ENCODE measurements around the gene CD200.

DNA sequence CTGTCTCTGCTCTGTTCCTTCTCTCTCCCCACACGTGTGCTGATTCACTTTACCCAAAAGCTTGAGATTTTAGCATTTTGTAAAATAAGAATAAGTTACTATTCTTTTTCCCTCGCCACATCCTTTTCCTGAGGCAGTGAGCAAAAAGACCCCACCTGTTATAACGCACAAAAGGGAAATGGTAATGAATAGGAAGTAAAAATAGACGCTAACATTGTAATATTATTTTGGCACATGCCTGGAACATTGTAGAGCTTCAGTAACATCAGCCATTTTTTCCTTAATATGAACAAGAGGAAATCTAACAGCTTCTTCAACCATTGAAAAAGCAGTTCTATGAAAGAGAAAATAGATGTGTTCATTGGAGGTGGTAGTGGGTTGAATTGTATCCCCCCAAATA lies 40.5 kb downstream of the CD200 start:
- TF ChIP-seq, protein P1, sequence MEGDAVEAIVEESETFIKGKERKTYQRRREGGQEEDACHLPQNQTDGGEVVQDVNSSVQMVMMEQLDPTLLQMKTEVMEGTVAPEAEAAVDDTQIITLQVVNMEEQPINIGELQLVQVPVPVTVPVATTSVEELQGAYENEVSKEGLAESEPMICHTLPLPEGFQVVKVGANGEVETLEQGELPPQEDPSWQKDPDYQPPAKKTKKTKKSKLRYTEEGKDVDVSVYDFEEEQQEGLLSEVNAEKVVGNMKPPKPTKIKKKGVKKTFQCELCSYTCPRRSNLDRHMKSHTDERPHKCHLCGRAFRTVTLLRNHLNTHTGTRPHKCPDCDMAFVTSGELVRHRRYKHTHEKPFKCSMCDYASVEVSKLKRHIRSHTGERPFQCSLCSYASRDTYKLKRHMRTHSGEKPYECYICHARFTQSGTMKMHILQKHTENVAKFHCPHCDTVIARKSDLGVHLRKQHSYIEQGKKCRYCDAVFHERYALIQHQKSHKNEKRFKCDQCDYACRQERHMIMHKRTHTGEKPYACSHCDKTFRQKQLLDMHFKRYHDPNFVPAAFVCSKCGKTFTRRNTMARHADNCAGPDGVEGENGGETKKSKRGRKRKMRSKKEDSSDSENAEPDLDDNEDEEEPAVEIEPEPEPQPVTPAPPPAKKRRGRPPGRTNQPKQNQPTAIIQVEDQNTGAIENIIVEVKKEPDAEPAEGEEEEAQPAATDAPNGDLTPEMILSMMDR (IDR thresholded peaks at IDR 0.05), result no peak
- TF ChIP-seq POLR2A (IDR thresholded peaks at IDR 0.05), result no peak
